Measurements from ENCODE around the gene CFAP97. TPM values are rescaled to one million over a fixed set of nuclear protein-coding genes. Genes with fewer than 3 reads are reported as not detected.

CFAP97 gene
- polyA plus RNA-seq, 1 donor from 2014 or later: 29.8 TPM

DNA sequence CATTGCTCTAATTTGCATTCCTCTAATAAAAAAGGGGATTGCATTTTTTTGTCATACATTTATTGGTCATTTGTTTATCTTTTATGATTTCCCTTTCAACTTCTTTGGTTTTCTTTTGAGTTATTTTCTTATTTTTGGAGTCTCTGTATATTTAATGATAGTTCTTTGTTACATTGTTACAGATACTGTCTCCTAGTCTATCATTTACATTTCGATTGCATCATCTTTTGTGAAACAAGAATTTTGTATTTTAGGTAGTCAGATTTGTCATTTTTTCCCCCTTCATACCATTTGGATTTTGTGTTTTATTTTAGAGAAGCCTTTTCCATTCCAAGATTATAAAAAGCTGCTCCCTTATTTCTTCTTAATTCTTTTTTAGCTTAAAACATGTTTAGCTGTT lies 42.7 kb upstream of the CFAP97 start:
- Histone ChIP-seq H3F3A (ENCODE audit: insufficient read depth, low read length, poor library complexity, severe bottlenecking) (no peaks in the 10 kb centered on the region), H2AFZ (ENCODE audit: low read depth, low read length) (no peak overlapping the region), H3K9ac (ENCODE audit: low read length) (no peak overlapping the region), H3K4me2 (ENCODE audit: low read length) (no peak overlapping the region), H3K36me3 (ENCODE audit: insufficient read depth, low read length) (no peaks in the 10 kb centered on the region), H3K27me3 (ENCODE audit: insufficient read depth, low read depth, low read length) (no peaks in the 10 kb centered on the region), H3K9me3 (ENCODE audit: low read length) (no peaks in the 10 kb centered on the region), H3K9me2 (ENCODE audit: insufficient read depth, low read length) (no peaks in the 10 kb centered on the region), H3K79me2 (replicated peaks; ENCODE audit: insufficient read depth, low read length) (no peaks in the 10 kb centered on the region), H4K20me1 (ENCODE audit: insufficient read depth) (no peaks in the 10 kb centered on the region), H3K4me3 (ENCODE audit: low read length) (no peak overlapping the region), H3K27ac (ENCODE audit: low read length) (no peak overlapping the region)
- TF ChIP-seq SMC3 (conservative IDR thresholded peaks at IDR 0.05; ENCODE audit: poor library complexity) (no peak), EP300 (conservative IDR thresholded peaks at IDR 0.05; ENCODE audit: poor library complexity, severe bottlenecking) (no peak), POLR2AphosphoS5 (IDR thresholded peaks at IDR 0.05) (no peak), EZH2 (IDR thresholded peaks at IDR 0.05; ENCODE audit: borderline replicate concordance, insufficient read depth, low read length, poor library complexity, severe bottlenecking) (no peak), MXI1 (conservative IDR thresholded peaks at IDR 0.05; ENCODE audit: poor library complexity, severe bottlenecking) (no peak)

GRCh38 chr4:185244763-185245162 lies 41.0 kb upstream of the CFAP97 start:
- H3K79me2 ChIP-seq (replicated peaks; ENCODE audit: insufficient read depth, low read length): no peaks in the 10 kb centered on the region

More at GRCh38 chr4:185244763-185245162, 41.0 kb upstream of the CFAP97 start:
- H4K20me1 ChIP-seq (ENCODE audit: insufficient read depth): no peaks in the 10 kb centered on the region
- no peaks in the 10 kb centered on the region for H3K36me3 ChIP-seq (ENCODE audit: insufficient read depth, low read length)
- no peaks in the 10 kb centered on the region for H3K27me3 ChIP-seq (ENCODE audit: insufficient read depth, low read depth, low read length)
- no peaks in the 10 kb centered on the region for H3K9me3 ChIP-seq (ENCODE audit: low read length)
- no peak overlapping the region for H2AFZ ChIP-seq (ENCODE audit: low read depth, low read length)
- H3K4me3 ChIP-seq (ENCODE audit: low read length): no peak overlapping the region
- H3K9ac ChIP-seq (ENCODE audit: low read length): no peak overlapping the region
- no peak for TF ChIP-seq SMC3 (conservative IDR thresholded peaks at IDR 0.05; ENCODE audit: poor library complexity)
- no peak for TF ChIP-seq EP300 (conservative IDR thresholded peaks at IDR 0.05; ENCODE audit: poor library complexity, severe bottlenecking)
- TF ChIP-seq TAF1 (IDR thresholded peaks at IDR 0.05; ENCODE audit: low read depth): no peak
- TF ChIP-seq EZH2 (IDR thresholded peaks at IDR 0.05; ENCODE audit: borderline replicate concordance, insufficient read depth, low read length, poor library complexity, severe bottlenecking): no peak
- TF ChIP-seq RAD21 (conservative IDR thresholded peaks at IDR 0.05): no peak
- TF ChIP-seq POLR2AphosphoS5 (IDR thresholded peaks at IDR 0.05): no peak
- TF ChIP-seq, protein P1, sequence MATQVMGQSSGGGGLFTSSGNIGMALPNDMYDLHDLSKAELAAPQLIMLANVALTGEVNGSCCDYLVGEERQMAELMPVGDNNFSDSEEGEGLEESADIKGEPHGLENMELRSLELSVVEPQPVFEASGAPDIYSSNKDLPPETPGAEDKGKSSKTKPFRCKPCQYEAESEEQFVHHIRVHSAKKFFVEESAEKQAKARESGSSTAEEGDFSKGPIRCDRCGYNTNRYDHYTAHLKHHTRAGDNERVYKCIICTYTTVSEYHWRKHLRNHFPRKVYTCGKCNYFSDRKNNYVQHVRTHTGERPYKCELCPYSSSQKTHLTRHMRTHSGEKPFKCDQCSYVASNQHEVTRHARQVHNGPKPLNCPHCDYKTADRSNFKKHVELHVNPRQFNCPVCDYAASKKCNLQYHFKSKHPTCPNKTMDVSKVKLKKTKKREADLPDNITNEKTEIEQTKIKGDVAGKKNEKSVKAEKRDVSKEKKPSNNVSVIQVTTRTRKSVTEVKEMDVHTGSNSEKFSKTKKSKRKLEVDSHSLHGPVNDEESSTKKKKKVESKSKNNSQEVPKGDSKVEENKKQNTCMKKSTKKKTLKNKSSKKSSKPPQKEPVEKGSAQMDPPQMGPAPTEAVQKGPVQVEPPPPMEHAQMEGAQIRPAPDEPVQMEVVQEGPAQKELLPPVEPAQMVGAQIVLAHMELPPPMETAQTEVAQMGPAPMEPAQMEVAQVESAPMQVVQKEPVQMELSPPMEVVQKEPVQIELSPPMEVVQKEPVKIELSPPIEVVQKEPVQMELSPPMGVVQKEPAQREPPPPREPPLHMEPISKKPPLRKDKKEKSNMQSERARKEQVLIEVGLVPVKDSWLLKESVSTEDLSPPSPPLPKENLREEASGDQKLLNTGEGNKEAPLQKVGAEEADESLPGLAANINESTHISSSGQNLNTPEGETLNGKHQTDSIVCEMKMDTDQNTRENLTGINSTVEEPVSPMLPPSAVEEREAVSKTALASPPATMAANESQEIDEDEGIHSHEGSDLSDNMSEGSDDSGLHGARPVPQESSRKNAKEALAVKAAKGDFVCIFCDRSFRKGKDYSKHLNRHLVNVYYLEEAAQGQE (IDR thresholded peaks at IDR 0.05; ENCODE audit: borderline replicate concordance): no peak
- no peak for TF ChIP-seq MXI1 (conservative IDR thresholded peaks at IDR 0.05; ENCODE audit: poor library complexity, severe bottlenecking)
- no peak for TF ChIP-seq CTCF (IDR thresholded peaks at IDR 0.05; ENCODE audit: poor library complexity, severe bottlenecking)
- no peak overlapping the region for H3K27ac ChIP-seq (ENCODE audit: low read length)
- H3K9me2 ChIP-seq (ENCODE audit: insufficient read depth, low read length): no peaks in the 10 kb centered on the region
- no peaks in the 10 kb centered on the region for H3F3A ChIP-seq (ENCODE audit: insufficient read depth, low read length, poor library complexity, severe bottlenecking)
- no peak overlapping the region for H3K4me2 ChIP-seq (ENCODE audit: low read length)
